Heart left ventricle (tissue), 13 donors: ENCODE results near the gene TMEM89.

Source experiments
- CTCF ChIP-seq, 12 donors: fragments of 200-600 bp; sonication (generic) in 4 of 12; IDR thresholded peaks; one replicate each; pipeline versions ENCODE4 v1.5.0 to v1.8.0; 2018 to 2022; ENCODE audit warnings: antibody characterized with exemption in 12 of 12, mild to moderate bottlenecking in 5 of 12
- POLR2A ChIP-seq, 2 donors: fragments of 450-650 bp; IDR thresholded peaks; one replicate each; pipeline ENCODE4 v1.6.1; 2017; ENCODE audit warnings: antibody characterized with exemption in 2 of 2, mild to moderate bottlenecking in 2 of 2, moderate library complexity in 2 of 2
- donor health status: ischemic (EF 13 %, LVEDD 7.1; RV severe dilation, severe dysfunction).
- donor health status: DM: no; HTN: yes; CAD: no.
- donor health status: DM: no; HTN: no; CAD: no.
- donor health status: ischemic (EF 25% LVEDD 6.9; RV normal size, moderate dysfunction).
- donor health status: ischemic (EF 25% LVEDD 5.7; RV mildly dilated, moderate dysfunction).
- donor health status: ischemic (EF 35%, LVEDD 5.7; RV mildly dilated, moderate dysfunction).
- donor health status: nonischemic (EF 11% LVEDD 7.7; RV severe dilation, severe dysfunction).
- donor health status: DM: yes; HTN: yes; CAD: no.
- donor health status: PGD.
- donor health status: ischemic (EF 29% LVEDD 5.4; RV normal size, mild dysfunction).
- donor health status: nonischemic (EF 23%, LVEDD 6.1; RV moderate dilation, normal function).

DNA sequence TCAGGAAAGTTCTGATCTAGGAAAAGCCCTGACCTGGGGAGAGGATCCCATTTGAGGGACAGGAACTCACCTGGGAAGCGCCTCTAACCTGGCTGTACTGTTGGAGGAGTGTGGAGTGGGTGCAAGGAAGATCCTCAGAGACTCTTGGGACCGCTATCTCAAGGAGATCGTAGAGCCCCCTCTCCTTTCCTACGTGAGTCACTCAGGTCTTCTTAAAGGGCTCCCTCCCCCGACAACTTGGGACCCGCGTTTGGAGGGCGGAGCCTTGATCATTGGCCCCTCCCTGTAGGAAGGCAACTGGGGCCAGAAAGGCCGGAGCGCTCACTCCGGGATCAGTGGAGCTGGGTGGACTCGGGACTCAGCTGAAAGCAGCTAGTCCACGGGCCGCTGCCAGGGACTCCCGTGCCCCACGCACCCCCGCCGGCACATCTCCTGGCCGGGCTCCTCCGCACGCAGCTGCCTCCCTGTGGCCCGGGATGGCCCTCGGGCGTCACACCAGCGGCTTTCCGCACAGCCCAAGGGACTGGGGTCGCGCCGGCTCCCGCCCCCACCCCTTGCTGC, 13.2 kb upstream of the TMEM89 start:
- TF ChIP-seq POLR2A (IDR thresholded peaks at IDR 0.05) (no peak), CTCF (IDR thresholded peaks at IDR 0.05) (no peak)
